Measurements from ENCODE around the gene RAB27B. TPM values are rescaled to one million over a fixed set of nuclear protein-coding genes. Genes with fewer than 3 reads are reported as not detected.

The RAB27B gene
- total RNA-seq, 4 donors from 2014 or later, result 0.34 to 2.5 (median 1.0) TPM

DNA sequence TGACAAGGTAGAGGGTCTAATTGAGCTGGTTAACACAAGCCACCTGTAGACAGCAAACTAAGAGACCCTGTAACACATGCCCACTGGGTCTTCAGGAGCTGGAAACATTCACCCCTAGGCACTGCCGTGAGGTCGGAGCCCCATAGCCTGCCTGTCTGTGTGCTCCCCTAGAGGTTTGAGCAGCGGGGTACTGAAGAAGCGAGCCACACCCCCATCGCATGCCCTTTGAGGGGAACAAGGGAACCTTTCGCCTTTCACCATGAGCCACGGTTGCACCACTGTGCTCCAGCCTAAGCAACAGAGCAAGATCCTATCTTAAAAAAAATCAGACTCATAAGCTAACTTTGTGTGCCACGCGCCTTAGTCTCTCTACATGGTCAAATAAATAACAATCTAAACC, 36.2 kb upstream of the RAB27B start:
- intact Hi-C loops (cut with DNase I), result no loop called here
- WGBS, result 93% methylated on average over 9 of the region's 9 CpGs
- H3K4me3 ChIP-seq, result no peak overlapping the region
- H3K36me3 ChIP-seq, result no peaks in the 10 kb centered on the region
- H3K27ac ChIP-seq (replicated peaks in 1 of 4), result no peak overlapping the region
- no peaks in the 10 kb centered on the region for H3K9me3 ChIP-seq
- no peak for TF ChIP-seq POLR2A (IDR thresholded peaks at IDR 0.05; ENCODE audit: low read depth)
- TF ChIP-seq, protein P1, sequence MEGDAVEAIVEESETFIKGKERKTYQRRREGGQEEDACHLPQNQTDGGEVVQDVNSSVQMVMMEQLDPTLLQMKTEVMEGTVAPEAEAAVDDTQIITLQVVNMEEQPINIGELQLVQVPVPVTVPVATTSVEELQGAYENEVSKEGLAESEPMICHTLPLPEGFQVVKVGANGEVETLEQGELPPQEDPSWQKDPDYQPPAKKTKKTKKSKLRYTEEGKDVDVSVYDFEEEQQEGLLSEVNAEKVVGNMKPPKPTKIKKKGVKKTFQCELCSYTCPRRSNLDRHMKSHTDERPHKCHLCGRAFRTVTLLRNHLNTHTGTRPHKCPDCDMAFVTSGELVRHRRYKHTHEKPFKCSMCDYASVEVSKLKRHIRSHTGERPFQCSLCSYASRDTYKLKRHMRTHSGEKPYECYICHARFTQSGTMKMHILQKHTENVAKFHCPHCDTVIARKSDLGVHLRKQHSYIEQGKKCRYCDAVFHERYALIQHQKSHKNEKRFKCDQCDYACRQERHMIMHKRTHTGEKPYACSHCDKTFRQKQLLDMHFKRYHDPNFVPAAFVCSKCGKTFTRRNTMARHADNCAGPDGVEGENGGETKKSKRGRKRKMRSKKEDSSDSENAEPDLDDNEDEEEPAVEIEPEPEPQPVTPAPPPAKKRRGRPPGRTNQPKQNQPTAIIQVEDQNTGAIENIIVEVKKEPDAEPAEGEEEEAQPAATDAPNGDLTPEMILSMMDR (IDR thresholded peaks at IDR 0.05), result no peak
- no peak for TF ChIP-seq EP300 (IDR thresholded peaks at IDR 0.05)
- TF ChIP-seq POLR2AphosphoS5 (IDR thresholded peaks at IDR 0.05), result no peak
- no peaks in the 10 kb centered on the region for H3K4me1 ChIP-seq
- H3K27me3 ChIP-seq, result no peaks in the 10 kb centered on the region
- DNase-seq (ENCODE audit: extremely low spot score), result no peak

DNA sequence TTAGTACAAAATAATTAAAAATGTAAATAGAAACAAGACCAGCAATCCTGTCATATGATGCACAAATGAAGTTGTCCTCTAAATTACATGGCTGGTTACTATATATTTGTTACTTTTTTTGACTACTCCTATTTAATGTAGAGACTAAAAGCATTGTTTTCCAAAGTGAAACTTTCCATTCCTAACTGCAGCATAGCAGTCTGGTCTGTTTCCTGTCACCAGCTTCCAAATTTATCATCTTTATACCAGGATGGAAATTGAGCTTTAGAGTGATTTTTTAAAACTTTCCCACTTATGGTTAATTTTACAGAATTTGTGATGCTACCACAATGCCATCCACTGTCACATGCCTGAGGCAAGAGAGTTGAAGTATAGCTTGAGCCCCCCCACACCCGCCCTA, 33.5 kb upstream of the RAB27B start:
- Histone ChIP-seq H3K36me3 (no peaks in the 10 kb centered on the region), H3K9me3 (no peaks in the 10 kb centered on the region), H3K4me1 (no peaks in the 10 kb centered on the region), H3K27me3 (no peaks in the 10 kb centered on the region), H3K27ac (replicated peaks in 1 of 4) (no peak overlapping the region), H3K4me3 (no peak overlapping the region)
- TF ChIP-seq EP300 (IDR thresholded peaks at IDR 0.05), result no peak
- TF ChIP-seq POLR2AphosphoS5 (IDR thresholded peaks at IDR 0.05), result no peak
- TF ChIP-seq, protein P1 (IDR thresholded peaks at IDR 0.05), result no peak
- TF ChIP-seq POLR2A (IDR thresholded peaks at IDR 0.05; ENCODE audit: low read depth), result no peak
- intact Hi-C loops (cut with DNase I), result no loop called here
- 100% methylated on average over 1 of the region's 1 CpG for WGBS
- no peak for DNase-seq (ENCODE audit: extremely low spot score)

DNA sequence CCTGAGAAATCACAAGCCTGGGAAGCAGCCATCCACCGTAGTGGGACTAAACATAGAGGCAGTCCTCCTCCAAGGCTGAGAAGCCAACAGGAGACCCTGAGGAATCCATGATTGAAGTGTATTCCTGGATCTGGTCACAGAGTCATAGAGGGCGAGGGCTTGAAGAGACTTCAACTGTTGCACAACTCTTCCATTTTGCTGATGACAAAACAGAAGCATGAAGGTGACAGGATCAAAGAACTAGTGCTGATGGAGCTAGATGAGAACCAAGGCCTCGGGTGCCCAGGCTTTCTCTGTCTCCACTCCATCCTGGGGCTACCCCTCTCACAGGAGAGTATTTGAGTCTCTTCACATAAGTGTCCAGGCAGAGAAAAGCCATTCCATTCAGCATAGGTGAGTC, 30.1 kb upstream of the RAB27B start:
- no peaks in the 10 kb centered on the region for H3K4me1 ChIP-seq
- no peak overlapping the region for H3K27ac ChIP-seq (replicated peaks in 1 of 4)
- no peaks in the 10 kb centered on the region for H3K36me3 ChIP-seq
- TF ChIP-seq, protein P1 (IDR thresholded peaks at IDR 0.05), result no peak
- TF ChIP-seq POLR2A (IDR thresholded peaks at IDR 0.05; ENCODE audit: low read depth) (no peak), EP300 (IDR thresholded peaks at IDR 0.05) (no peak), POLR2AphosphoS5 (IDR thresholded peaks at IDR 0.05) (no peak)
- intact Hi-C loops (cut with DNase I), result no loop called here
- no peak overlapping the region for H3K4me3 ChIP-seq
- H3K27me3 ChIP-seq, result no peaks in the 10 kb centered on the region
- 84% methylated on average over 3 of the region's 3 CpGs for WGBS
- no peaks in the 10 kb centered on the region for H3K9me3 ChIP-seq
- no peak for DNase-seq (ENCODE audit: extremely low spot score)

DNA sequence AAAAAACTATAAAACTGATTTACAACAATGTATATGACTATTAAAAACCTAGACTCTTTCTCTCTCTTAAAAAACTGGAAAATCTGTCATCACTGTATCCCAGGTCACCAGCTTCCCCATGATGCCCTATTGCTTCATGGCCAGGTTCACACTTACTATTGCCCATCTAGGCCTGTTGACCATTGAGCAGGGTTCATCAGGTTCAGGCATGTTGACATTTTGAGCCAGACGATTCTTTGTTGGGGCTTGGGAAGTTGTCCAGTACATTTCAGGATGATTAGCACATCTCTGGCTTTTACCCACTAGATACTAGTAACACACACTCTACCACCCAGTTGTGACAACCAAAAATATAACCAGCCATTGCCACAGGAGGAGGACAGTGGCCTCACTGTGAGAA, 26.9 kb upstream of the RAB27B start:
- TF ChIP-seq EP300 (IDR thresholded peaks at IDR 0.05), result no peak
- TF ChIP-seq, protein P1 (IDR thresholded peaks at IDR 0.05), result no peak
- TF ChIP-seq POLR2A (IDR thresholded peaks at IDR 0.05; ENCODE audit: low read depth), result no peak
- TF ChIP-seq POLR2AphosphoS5 (IDR thresholded peaks at IDR 0.05), result no peak
- H3K4me1 ChIP-seq, result no peaks in the 10 kb centered on the region
- WGBS, result 67% methylated on average over 1 of the region's 1 CpG
- no peaks in the 10 kb centered on the region for H3K36me3 ChIP-seq
- no peak overlapping the region for H3K27ac ChIP-seq (replicated peaks in 1 of 4)
- H3K27me3 ChIP-seq, result no peaks in the 10 kb centered on the region
- DNase-seq (ENCODE audit: extremely low spot score), result no peak
- H3K4me3 ChIP-seq, result no peak overlapping the region
- intact Hi-C loops (cut with DNase I), result no loop called here
- no peaks in the 10 kb centered on the region for H3K9me3 ChIP-seq

DNA sequence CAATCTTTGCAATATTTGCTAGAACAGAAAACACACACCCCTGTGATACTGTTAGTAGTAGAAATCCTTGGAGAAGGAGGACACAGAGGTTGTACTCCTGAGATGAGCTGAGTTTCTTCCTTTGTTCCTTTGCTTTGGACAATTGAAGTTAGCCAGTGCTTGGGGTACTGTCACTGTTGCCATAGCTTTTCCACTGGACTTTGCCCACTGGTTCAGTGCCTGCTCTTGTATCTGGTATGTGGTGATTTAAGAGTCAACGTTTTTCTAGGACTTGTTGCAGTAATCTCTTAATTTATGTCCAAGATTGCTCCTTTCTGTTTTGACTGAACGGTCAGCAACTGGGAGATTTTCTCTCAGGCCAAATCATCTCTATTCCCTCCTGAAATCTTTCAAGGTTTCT, 26.1 kb upstream of the RAB27B start:
- intact Hi-C loops (cut with DNase I), result no loop called here
- no peaks in the 10 kb centered on the region for H3K4me1 ChIP-seq
- H3K27ac ChIP-seq (replicated peaks in 1 of 4), result no peak overlapping the region
- H3K4me3 ChIP-seq, result no peak overlapping the region
- no peak for DNase-seq (ENCODE audit: extremely low spot score)
- no peaks in the 10 kb centered on the region for H3K36me3 ChIP-seq
- 77% methylated on average over 2 of the region's 2 CpGs for WGBS
- TF ChIP-seq POLR2AphosphoS5 (IDR thresholded peaks at IDR 0.05) (no peak), EP300 (IDR thresholded peaks at IDR 0.05) (no peak), POLR2A (IDR thresholded peaks at IDR 0.05; ENCODE audit: low read depth) (no peak)
- TF ChIP-seq, protein P1 (IDR thresholded peaks at IDR 0.05), result no peak
- H3K27me3 ChIP-seq, result no peaks in the 10 kb centered on the region
- no peaks in the 10 kb centered on the region for H3K9me3 ChIP-seq
